Prostate gland (tissue), 2 donors: ENCODE data around the gene EZH1.

ENCODE experiments used
- CTCF ChIP-seq, 4 experiments: fragments of 200-600 bp in 2 of 4; fragments of 450-650 bp in 2 of 4; sonication (generic) in 2 of 4; IDR thresholded peaks; 1 replicate in 3 of 4; 2 replicates in 1 of 4; pipeline ENCODE4 v1.5.1; 2016 to 2019; ENCODE audit warnings: antibody characterized with exemption in 4 of 4, mild to moderate bottlenecking in 2 of 4, moderate library complexity in 2 of 4
- POLR2AphosphoS5 ChIP-seq: sonication (generic); formaldehyde crosslinking; IDR thresholded peaks from one replicate; pipeline ENCODE4 v1.6.1; 2017; ENCODE audit warnings: antibody characterized with exemption

- TF ChIP-seq CTCF (IDR thresholded peaks at IDR 0.05) (no peak), POLR2AphosphoS5 (no peak)
Measured at GRCh38 chr17:42699415-42699740, 45.5 kb downstream of the EZH1 start.
